Neural progenitor cell (in vitro differentiated cells): ENCODE measurements around the gene GPATCH1.

ENCODE experiments used
- EZH2phosphoT487 ChIP-seq: fragments of 200-600 bp; sonication (generic); IDR thresholded peaks from 2 replicates; pipeline ENCODE4 v1.6.1; 2017; ENCODE audit warnings: antibody characterized with exemption
- TF ChIP-seq, protein P1 (sequence below): fragments of 200-600 bp; sonication (generic); IDR thresholded peaks from 2 replicates; pipeline ENCODE4 v1.5.1; 2017; ENCODE audit warnings: antibody characterized with exemption, mild to moderate bottlenecking

DNA sequence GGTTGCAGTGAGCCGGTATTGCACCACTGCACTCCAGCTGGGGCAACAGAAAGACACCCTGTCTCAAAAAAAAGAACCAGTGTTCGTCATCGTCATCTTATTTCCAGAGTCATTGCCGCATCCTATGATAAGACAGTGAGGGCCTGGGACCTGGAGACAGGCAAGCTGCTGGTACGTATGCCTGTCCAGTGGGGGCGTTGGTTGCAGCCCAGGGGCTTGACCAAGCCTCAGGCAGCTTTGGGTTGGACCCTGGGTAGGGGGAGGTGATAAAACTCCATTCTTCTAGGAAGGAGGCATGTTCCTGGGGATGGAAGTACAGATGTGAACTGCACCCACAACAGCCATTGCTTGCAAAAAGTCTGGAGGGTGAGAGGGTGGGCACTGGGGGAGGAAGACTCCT is 66.6 kb downstream of the GPATCH1 start:
- TF ChIP-seq, protein P1, sequence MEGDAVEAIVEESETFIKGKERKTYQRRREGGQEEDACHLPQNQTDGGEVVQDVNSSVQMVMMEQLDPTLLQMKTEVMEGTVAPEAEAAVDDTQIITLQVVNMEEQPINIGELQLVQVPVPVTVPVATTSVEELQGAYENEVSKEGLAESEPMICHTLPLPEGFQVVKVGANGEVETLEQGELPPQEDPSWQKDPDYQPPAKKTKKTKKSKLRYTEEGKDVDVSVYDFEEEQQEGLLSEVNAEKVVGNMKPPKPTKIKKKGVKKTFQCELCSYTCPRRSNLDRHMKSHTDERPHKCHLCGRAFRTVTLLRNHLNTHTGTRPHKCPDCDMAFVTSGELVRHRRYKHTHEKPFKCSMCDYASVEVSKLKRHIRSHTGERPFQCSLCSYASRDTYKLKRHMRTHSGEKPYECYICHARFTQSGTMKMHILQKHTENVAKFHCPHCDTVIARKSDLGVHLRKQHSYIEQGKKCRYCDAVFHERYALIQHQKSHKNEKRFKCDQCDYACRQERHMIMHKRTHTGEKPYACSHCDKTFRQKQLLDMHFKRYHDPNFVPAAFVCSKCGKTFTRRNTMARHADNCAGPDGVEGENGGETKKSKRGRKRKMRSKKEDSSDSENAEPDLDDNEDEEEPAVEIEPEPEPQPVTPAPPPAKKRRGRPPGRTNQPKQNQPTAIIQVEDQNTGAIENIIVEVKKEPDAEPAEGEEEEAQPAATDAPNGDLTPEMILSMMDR, result no peak
- TF ChIP-seq EZH2phosphoT487, result no peak
